ENCODE measurements around the gene UVSSA.
"Not testable (repeated sequence)": the region's sequence is repeated elsewhere in the genome, so short reads cannot be mapped to it uniquely, and the experiment has no call there.

The UVSSA gene

DNA sequence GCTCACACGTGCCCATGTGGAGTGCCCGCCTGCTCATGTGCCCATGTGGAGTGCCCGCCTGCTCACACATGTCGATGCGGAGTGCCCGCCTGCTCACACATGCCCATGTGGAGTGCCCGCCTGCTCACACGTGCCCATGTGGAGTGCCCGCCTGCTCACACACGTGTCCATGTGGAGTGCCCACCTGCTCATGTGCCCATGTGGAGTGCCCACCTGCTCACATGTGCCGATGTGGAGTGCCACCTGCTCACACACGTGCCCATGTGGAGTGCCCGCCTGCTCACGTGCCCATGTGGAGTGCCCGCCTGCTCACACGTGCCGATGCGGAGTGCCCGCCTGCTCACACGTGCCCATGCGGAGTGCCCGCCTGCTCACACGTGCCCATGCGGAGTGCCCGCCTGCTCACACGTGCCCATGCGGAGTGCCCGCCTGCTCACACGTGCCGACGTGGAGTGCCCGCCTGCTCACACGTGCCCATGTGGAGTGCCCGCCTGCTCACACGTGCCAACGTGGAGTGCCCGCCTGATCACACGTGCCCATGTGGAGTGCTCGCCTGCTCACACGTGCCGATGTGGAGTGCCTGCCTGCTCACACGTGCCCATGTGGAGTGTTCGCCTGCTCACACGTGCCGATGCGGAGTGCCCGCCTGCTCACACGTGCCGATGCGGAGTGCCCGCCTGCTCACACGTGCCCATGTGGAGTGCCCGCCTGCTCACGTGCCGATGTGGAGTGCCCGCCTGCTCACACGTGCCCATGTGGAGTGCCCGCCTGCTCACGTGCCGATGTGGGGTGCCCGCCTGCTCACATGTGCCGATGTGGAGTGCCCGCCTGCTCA lies 47.8 kb downstream of the UVSSA start:
- in situ Hi-C loops (cut with MboI; ENCODE audit: low sequenced_read_pairs): not testable (repeated sequence)

DNA sequence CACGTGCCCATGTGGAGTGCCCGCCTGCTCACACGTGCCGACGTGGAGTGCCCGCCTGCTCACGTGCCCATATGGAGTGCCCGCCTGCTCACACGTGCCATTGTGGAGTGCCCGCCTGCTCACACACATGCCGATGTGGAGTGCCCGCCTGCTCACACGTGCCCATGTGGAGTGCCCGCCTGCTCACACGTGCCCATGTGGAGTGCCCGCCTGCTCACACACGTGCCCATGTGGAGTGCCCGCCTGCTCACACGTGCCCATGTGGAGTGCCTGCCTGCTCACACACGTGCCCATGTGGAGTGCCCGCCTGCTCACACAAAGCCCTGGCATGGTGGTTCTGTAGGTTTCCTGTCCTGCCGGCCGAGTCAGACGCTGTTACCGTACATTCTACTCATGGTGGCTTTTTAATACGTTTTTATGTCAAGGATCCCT lies 48.4 kb downstream of the UVSSA start:
- in situ Hi-C loops (cut with MboI; ENCODE audit: low sequenced_read_pairs): not testable (repeated sequence)

DNA sequence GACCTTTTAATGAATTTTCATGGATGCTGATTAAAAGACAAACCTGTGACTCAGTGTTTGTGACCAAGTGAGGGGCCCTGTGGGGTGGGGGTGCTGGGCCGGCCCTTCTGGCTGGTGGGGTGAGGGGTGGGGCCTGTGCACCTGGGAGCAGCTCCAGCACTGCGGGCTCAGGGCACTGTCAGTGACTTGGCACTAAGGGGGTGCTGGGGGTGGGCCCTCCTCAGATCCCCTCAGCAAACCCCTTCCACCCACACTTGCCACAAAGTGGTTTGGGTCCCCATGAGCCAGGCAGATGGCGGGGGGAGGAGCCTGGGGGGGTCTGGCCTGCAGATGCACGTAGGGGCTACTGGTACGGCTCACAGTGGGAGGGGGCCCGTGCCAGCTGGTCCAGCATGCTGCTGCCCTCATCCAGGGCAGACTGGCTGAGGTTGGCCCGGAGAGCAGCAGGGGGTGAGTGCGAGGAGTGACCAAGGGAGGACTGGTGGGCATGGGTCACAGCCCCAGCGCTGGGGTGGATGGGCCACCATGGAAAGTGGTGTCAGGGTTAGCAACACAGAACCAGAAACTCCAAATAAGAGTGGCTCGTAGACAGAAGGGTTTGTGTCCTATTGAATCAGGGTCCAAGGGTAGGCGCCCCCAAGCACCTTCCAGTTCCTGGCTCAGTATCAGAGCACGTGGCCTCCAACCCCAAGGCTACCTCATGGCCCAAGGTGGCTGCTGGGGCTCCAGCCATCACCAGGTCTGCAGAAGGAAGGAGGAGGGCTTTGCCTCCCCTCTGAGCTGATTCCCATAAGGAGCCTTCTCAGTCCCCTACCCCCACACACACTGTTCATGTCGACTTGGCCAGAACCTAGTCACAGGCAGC lies 49.2 kb downstream of the UVSSA start:
- in situ Hi-C loops (cut with MboI; ENCODE audit: low sequenced_read_pairs): no loop called here

DNA sequence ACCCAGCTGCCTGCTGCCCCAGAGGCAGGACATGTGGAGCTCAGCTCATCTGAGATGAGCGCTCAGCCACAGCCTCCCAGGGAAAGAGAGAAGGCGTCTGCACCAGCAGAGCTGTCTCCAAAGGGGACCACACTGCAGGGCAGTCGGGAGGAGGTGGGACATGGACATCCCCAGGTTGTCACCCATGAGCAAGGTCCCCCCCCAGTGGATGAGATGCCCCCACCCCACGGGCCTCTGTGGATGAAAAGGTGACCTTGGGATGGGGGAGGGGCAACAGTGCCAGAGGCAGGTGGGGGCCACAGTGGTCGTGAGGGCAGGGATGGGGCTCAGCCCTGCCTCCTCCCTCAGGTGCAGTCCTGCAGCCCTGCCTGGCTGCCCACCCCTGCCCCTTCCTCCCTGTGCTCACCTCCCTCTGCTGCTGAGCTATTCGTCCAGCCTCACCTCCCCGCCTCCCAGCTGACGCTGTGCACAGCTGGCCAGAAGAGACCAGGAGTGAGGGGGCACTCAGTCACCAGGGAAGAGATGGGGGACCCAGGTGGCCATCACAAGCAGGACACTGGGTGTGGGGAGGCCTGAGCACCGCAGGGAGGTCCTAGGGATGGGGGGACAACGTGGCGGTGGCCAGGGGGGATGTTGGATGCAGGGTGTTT lies 49.9 kb downstream of the UVSSA start:
- in situ Hi-C loops (cut with MboI; ENCODE audit: low sequenced_read_pairs): no loop called here

DNA sequence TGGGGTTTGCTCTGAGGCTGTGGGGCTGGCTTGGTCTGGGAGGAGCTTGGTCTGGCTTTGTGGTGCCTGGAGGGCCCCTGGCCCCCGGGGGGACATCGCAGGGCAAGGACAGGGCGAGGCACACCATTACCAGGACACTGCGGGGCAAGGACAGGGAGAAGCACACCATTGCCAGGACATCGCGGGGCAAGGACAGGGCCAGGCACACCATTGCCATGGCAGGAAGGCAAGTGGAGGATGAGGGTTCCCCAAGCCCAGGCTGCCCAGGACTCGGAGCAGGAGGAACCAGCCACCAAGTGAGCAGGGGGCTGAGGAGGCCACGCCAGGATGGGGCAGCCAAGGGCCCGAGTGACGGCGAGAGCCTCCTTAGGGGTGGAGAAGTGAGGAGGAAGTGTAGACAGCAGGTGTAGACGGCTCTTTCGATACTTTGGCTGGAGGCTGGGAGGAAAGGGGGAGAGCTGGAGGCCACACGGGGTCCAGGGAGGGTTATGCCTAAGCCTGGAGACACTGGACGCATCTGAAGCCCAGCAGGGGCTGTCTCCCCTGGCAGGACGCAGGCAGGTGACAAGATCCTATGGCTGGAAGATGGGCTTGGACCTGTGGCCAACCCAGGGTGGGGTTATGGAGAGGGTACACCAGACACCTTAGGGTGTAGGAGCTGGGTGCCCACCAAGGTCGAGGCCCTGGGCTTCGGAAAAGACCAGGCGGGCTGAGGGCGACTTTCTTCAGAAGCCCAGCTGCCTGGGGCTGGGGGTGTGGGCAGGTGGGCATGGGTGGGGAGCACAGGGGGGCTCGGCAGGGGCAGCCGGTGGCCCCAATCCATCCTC lies 51.9 kb downstream of the UVSSA start:
- in situ Hi-C loops (cut with MboI; ENCODE audit: low sequenced_read_pairs): no loop called here

DNA sequence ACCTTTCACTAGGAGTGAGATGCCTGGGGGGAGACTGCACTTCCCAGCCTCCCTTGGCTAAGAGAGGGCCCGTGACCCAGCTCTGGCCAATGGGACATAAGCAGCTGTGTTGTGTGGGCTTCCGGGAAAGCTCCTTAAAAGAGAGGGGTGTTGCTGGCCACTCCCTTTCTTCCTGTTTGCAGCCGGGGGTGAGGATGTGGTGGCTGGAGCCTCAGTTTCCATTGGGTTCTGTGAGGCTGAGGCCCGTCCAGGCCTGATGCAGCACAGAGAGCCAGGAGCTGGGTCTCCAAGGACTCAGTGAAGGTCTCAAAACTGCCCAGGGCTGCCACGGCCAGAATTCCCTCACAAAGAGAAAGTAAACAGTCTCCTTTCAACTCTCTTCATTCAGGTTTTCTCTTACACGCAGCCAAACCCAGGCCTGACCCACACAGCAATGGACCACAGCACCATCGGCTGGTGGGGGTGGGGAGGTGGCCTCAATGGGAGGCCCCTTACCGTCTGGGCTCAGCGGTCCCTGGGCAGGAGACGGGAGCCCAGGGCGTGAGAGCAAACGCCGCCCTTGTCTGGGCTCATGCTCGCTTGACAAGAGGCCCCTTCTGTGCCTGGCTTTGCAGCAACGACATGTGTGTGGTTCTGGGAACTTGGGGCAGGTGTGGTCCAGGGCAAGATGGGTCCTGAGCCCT lies 52.6 kb downstream of the UVSSA start:
- in situ Hi-C loops (cut with MboI; ENCODE audit: low sequenced_read_pairs): no loop called here

DNA sequence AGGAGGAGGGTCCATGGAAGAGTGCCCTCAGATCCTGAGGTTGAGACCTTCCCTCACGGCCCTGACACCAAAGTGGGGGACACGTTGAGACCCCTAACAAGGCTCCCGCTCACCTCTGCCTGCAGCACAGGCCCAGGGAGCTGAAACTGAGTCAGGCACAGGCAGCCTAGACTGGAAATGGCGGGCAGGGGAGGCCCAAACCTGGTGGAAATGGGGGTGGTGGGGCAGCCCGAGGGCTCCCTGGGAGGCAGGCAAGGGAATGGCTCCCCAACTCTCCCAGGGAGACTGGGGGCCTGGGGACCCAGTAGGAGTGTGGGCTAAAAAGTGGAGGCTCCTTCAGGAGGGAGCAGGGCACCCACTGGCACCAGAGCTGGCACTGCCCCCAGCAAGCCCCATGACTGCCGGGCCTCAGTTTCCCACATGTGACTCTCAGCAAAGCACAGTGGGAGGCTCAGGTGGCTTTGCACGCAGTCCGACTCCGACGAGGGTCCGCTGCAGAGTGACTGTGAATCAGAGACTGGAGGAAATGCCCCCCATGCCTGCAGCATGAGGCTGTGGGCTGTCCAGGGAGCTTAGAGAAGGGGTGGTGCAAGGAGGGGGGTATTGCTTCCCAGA lies 53.3 kb downstream of the UVSSA start:
- in situ Hi-C loops (cut with MboI; ENCODE audit: low sequenced_read_pairs): no loop called here

DNA sequence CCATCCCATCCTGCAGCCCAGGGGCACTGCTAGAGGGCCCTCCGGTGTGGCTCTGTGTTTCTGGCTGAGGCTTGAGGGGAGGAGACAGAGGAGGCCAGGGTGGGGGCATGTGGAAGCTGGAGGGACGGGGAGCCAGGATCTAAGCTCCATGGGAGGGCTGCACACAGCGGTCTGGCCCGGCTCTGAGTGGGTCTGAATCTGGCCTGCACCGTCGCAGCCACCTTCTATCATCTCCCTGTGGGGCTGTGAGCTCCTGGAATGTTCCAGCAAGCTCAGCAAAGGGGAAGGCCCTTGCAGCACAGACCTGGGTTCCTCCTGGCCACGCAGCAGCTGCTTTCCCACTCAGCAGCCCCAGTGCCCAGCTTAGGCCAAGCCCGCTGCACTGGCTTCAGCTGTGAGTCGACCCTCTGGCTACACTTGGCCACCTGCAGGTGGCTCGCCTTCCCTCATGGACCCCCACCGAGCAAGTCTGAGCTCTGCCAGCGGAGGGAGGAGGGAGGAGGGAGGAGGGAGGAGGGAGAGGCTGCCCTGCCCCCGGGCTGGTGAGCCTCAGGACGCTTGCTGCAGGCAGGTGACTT lies 53.9 kb downstream of the UVSSA start:
- in situ Hi-C loops (cut with MboI; ENCODE audit: low sequenced_read_pairs): no loop called here

DNA sequence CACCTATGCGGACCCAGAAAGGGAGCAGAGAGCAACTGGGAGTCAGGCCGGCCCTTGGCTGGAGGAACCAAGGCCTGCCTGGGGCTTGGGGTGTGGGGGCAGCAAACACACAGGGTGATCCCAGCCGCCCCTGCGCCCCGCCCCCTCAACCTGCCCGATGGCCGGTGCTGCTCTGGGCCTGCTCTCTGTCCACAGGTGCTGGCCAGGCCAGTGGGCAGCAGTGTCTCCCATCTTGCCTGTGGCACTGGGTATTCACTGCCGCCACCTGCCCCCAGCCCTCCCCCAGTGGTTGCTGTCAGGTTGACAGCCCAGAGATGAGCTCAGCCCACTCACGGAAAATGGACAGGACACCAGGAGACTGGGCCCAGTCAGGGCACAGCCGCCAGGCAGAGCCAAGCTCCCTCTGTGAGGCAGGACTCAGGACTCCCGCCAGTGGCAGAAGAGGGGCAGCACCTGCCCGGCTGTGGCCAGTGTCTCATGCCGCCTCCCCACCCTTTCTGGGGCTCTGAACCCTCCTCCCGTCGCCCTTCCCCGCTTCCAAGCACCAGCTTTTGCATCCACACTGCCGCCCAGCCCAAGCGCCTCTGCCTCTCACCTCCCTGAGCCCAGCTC lies 54.5 kb downstream of the UVSSA start:
- in situ Hi-C loops (cut with MboI; ENCODE audit: low sequenced_read_pairs): no loop called here

DNA sequence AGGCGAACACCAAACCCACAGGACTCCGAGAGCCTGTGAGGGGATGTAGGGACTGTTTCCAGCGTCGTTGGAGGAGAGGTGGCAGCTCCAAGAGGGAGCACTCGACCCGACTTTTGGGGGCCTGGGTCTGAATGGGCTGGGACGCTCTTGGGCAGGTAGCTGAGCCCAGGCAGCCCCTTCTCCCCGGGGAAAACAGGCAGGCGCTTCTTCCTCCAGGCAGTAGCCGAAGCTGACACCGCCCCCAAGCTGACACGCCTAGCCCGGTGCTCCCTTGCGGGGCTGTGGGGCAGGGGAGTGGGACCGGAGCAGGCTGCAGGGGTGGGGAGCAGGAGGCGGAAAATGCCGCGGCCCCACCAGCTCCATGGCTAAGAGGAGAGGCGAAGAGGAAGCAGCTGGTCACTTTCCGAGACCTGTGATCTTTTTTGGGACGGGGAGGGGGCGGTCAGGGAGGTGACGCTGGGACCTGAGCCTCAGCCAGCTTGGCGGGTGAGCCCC lies 55.1 kb downstream of the UVSSA start:
- in situ Hi-C loops (cut with MboI; ENCODE audit: low sequenced_read_pairs): no loop called here

DNA sequence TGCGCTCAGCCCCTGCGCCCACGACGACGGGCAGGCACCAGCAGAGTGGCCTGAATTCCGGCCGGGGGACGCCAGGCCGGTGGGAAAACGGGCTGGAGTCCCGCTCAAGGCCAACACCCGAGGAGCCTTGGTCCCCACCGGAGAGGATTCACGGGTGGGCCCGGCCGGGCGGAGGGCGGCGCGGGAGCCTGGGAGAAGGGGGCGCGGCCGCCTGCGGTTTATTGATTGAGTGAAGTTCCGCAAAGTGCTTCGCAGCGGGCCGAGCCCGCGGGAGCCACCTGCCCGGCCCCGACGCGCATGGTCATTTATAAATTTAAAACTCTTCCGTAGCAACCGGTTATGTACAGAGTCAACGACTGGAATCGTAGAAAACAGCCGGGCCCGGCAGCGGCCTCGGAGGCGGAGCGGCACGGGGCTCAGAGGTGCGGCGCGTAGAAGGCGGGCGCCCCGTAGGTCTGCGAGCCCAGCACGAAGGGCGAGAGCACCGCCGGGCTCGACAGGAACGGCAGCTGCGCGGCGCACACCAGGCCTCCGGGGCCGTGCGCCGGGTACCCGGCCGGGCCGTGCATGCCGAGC lies 55.6 kb downstream of the UVSSA start:
- in situ Hi-C loops (cut with MboI; ENCODE audit: low sequenced_read_pairs): no loop called here

DNA sequence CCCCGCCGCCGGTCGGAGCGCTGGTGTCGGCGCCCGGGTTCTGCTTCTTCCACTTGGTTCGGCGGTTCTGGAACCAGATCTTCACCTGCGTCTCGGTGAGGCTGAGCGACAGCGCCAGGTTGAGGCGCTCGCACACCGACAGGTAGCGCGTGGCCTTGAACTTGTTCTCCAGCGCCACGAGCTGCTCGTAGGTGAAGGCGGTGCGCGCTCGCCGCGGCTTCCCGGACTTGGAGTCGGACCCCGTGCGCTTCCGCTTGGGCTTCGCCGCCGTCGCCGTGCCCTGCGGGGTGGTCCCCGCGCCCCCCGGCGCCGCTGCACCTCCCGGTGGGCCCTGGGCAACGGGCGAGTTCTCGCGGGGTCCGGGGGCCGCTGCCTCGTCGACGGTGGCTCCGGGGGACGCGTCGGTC lies 56.2 kb downstream of the UVSSA start:
- in situ Hi-C loops (cut with MboI; ENCODE audit: low sequenced_read_pairs): no loop called here

DNA sequence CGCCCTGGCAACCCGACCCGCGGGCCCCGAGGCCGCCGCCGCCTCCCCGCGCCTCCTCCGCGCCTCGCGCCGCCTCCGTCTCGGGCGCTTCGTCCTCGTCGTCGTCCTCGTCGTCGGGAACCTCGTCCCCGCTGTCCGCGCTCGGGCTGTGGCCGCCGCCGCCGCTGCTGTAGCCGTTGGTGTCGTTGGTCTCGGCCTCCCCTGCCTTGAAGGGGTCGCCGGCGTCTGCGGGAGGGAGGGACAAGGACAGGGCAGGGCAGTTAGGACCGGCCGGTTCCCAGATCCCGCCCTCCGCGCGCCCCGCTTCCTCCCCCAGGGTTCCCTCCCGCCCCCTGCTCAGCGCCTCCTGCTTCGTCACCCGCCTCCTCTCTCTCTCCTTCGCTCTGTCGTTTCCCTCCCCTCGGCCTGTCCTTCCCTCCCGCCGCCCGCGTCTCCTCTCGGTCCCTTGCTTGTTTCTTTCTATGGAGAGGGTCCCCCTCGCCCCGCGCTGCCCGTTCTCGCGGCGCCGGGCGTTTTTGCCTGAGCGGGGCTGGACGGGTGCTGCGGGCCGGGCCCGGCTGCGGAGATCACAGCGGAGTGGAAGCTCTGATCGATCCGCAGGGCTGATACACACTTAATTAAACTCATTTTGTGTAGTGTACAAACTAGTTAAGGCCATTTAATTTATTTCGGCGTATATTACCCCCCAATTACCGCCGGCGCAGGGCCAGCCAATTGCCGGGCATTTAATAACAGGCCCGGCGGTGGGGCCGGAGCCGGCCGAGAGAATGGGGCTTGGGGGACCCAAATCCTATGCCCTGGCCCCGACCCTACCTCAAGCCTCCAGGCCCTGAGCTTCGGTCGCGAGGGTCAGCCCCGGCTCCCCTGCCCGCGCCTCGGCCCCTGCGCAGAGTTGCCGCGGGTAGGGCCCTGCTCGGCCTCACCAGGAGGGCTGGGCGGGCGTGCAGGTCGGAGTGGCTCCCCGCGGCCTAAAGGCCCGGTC lies 56.9 kb downstream of the UVSSA start:
- in situ Hi-C loops (cut with MboI; ENCODE audit: low sequenced_read_pairs): no loop called here

DNA sequence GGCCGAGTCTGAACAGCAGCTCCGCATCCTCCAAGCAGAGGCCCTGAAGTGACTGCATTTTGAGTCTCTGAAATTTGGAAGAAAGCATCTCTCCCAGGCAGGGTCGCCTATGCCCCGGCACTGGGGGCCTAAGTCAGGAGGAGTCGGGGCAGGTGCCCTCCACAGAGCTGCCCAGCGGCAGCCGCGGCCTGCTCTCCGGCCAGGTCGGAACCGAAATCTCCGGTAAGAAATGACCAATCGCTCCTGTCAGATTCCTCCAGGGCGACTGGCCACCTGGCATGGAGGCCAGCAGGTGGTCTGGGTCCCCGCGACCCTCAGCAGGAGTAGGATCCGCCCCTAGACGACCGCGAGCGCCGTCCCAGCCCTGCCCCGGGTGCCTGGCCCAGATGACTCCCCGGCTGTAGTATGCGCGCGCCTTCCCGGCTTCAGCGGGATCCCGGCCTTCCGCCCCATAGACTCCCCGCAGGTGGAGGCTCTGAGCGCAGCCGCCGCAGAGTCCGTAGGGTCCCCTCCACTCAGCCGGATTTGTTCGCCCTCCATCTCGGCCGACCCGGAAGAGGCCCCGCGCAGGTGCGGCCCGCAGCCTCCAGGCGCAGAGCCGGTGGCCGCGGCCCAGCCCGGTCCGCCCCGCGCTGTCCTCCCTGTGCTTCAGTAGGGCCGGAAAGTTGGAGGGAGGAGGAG lies 57.7 kb downstream of the UVSSA start:
- in situ Hi-C loops (cut with MboI; ENCODE audit: low sequenced_read_pairs): no loop called here

DNA sequence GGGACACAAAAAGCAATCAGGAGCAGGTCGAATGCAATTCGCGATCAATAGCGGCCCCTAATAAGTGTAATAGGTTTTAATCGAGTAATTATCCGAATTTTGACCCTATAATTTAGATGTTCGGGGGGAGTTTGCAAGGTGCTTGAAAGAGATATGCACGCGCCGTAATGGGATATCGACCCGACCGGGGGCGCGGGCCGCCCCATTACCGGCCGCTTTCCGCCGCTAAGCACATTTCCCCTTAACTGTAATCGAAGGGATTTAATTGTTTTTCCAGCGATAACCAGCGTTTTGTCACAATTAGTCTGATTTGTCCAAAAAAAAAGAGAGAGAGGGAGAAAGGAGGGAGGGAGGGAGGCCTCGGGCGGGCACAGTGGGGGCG lies 58.2 kb downstream of the UVSSA start:
- in situ Hi-C loops (cut with MboI; ENCODE audit: low sequenced_read_pairs): no loop called here

DNA sequence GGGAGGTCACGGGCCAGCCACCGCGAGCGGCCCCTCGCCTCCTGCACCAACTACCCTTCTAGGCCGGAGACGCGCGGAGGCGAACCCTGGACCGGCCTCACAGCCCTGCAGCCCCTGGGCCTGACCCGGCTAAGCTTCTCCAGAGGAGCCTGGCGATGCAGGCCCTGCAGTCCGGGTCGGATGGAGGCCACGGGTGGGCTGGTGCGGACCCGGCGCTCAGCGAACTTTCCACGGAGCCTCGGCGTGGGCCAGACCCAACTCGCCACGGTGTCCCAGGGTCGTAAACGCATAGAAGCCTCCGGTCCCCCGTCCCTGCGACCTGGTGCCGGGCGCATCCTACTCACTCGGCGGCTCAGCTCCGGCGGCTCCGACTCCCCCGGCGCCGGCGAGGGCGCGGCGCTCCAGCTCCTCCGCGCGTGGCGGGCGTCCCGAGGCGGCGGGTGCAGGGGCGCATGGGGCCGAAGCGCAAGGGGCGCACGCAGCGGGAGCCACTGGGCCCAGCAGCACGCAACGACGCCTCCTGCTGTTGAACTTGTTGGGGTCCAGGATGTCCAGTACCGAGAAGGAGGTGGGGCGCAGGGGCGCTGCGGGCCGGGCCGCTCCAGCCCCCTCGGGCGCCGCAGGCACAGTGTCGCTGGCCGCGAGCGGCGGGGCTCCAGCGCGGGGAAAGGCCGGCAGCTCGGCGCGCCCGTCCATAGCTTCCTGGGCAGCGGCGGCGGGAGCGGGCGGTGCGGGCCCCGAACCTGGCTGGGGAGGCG lies 58.8 kb downstream of the UVSSA start:
- in situ Hi-C loops (cut with MboI; ENCODE audit: low sequenced_read_pairs): no loop called here

All from hTERT RPE-1 (cell line).